SK-N-SH (cell line): Measurements from ENCODE around the gene CAMK4. TPM values are rescaled to one million over a fixed set of nuclear protein-coding genes. Genes with fewer than 3 reads are reported as not detected.

ENCODE experiments used
- CTCF ChIA-PET: fragments of 300-600, 350-600 bp; formaldehyde crosslinking; extraction: SDS; loops from one replicate; lab custom pipeline; 2021; lab: Yijun Ruan, JAX
- POLR2A ChIA-PET: fragments of 350-600 bp; sonication (Branson Sonifier 250); formaldehyde crosslinking; extraction: SDS; loops from one replicate; lab custom pipeline; 2020; ENCODE audit warnings: antibody characterized with exemption, inconsistent platforms; lab: Yijun Ruan, JAX
- DNase-seq: peaks from one replicate; pipeline ENCODE4 v3.0.0; 2012
- H2AFZ ChIP-seq: fragments of 200-600 bp; sonication (generic); 2 replicates; pipeline ENCODE4 v1.8.1; 2016; ENCODE audit warnings: antibody characterized with exemption, mild to moderate bottlenecking, low read depth
- H3F3A ChIP-seq: fragments of 200-600 bp; sonication (generic); replicated peaks from 2 replicates; pipeline ENCODE3; 2016; ENCODE audit warnings: antibody characterized with exemption, mild to moderate bottlenecking; ENCODE audit not compliant: insufficient read depth
- H3K27ac ChIP-seq, 2 experiments: fragments of 200-500 bp in 1 of 2; fragments of 200-600 bp in 1 of 2; sonication (Bioruptor generic) in 1 of 2; sonication (generic), shearing (Covaris generic) in 1 of 2; 2 replicates each; pipeline versions ENCODE4 v1.5.1 to v1.6.1; 2014 to 2016; ENCODE audit warnings: low read depth in 2 of 2, inconsistent platforms in 1 of 2, low read length in 1 of 2, mild to moderate bottlenecking in 1 of 2, mixed read lengths in 1 of 2
- H3K27me3 ChIP-seq: fragments of 200-600 bp; sonication (generic), shearing (Covaris generic); 2 replicates; pipeline ENCODE4 v1.6.1; 2016; ENCODE audit warnings: mixed run types; ENCODE audit not compliant: insufficient read depth
- H3K36me3 ChIP-seq, 2 experiments: fragments of 200-500 bp in 1 of 2; fragments of 200-600 bp in 1 of 2; sonication (Bioruptor generic) in 1 of 2; sonication (generic) in 1 of 2; replicated peaks in 1 of 2; 2 replicates each; pipeline versions ENCODE3 to v1.5.1; 2014 to 2016; ENCODE audit warnings: low read length in 1 of 2, mild to moderate bottlenecking in 1 of 2; ENCODE audit not compliant: insufficient read depth in 2 of 2, control insufficient read depth in 1 of 2
- H3K4me1 ChIP-seq, 2 experiments: fragments of 200-500 bp in 1 of 2; fragments of 200-600 bp in 1 of 2; sonication (Bioruptor generic) in 1 of 2; sonication (generic), shearing (Covaris generic) in 1 of 2; 2 replicates each; pipeline versions ENCODE4 v1.5.1 to v1.6.1; 2014 to 2016; ENCODE audit warnings: low read depth in 1 of 2, low read length in 1 of 2, mixed run types in 1 of 2; ENCODE audit not compliant: insufficient read depth in 2 of 2, control insufficient read depth in 1 of 2
- H3K4me2 ChIP-seq: fragments of 200-600 bp; sonication (generic), shearing (Covaris generic); 2 replicates; pipeline ENCODE4 v1.6.1; 2017; ENCODE audit warnings: mixed run types
- H3K4me3 ChIP-seq, 2 experiments: fragments of 200-500 bp in 1 of 2; fragments of 200-600 bp in 1 of 2; sonication (Bioruptor generic) in 1 of 2; sonication (generic), shearing (Covaris generic) in 1 of 2; 2 replicates each; pipeline versions ENCODE4 v1.5.1 to v1.8.1; 2014 to 2016; ENCODE audit warnings: low read depth in 2 of 2, inconsistent platforms in 1 of 2, low read length in 1 of 2, mild to moderate bottlenecking in 1 of 2, mixed read lengths in 1 of 2, moderate library complexity in 1 of 2
- H3K79me2 ChIP-seq: fragments of 200-600 bp; sonication (generic); 2 replicates; pipeline ENCODE4 v1.8.1; 2017; ENCODE audit warnings: mild to moderate bottlenecking; ENCODE audit not compliant: insufficient read depth
- H3K9ac ChIP-seq: fragments of 200-600 bp; sonication (generic); 2 replicates; pipeline ENCODE4 v1.6.1; 2017; ENCODE audit warnings: mixed run types
- H3K9me2 ChIP-seq: fragments of 200-600 bp; sonication (generic); 2 replicates; pipeline ENCODE4 v1.6.1; 2017; ENCODE audit warnings: mixed run types
- H3K9me3 ChIP-seq: fragments of 200-600 bp; sonication (generic); 2 replicates; pipeline ENCODE4 v1.6.1; 2017; ENCODE audit warnings: mixed run types, mild to moderate bottlenecking, moderate library complexity
- H4K20me1 ChIP-seq: fragments of 200-600 bp; sonication (generic); 2 replicates; pipeline ENCODE4 v1.6.1; 2017; ENCODE audit warnings: mild to moderate bottlenecking, mixed run types; ENCODE audit not compliant: insufficient read depth
- EZH2phosphoT487 ChIP-seq: fragments of 200-600 bp; sonication (generic); IDR thresholded peaks from 2 replicates; pipeline ENCODE4 v1.6.1; 2017; ENCODE audit warnings: low read depth, mixed run types, mild to moderate bottlenecking, antibody characterized with exemption, moderate library complexity, borderline replicate concordance
- FOXM1 ChIP-seq: IDR thresholded peaks from 2 replicates; pipeline ENCODE4 v1.4.0; 2012; ENCODE audit warnings: low read depth, mild to moderate bottlenecking
- GABPA ChIP-seq: IDR thresholded peaks from 2 replicates; pipeline ENCODE4 v1.4.0; 2012; ENCODE audit warnings: low read depth, mild to moderate bottlenecking
- GATA2 ChIP-seq: sonication (generic); formaldehyde crosslinking; IDR thresholded peaks from 2 replicates; pipeline ENCODE4 v1.5.0; 2020; ENCODE audit warnings: mild to moderate bottlenecking, missing genetic modification reagents
- MXI1 ChIP-seq: IDR thresholded peaks from 2 replicates; pipeline ENCODE4 v1.6.1; 2012; ENCODE audit warnings: mild to moderate bottlenecking, low read depth, low read length, improper control_type of control experiment
- NRF1 ChIP-seq: IDR thresholded peaks from 2 replicates; pipeline ENCODE4 v1.6.1; 2012; ENCODE audit warnings: low read depth, mild to moderate bottlenecking, low read length
- POLR2AphosphoS5 ChIP-seq: IDR thresholded peaks from 2 replicates; pipeline ENCODE4 v1.6.1; 2012; ENCODE audit warnings: low read depth, low read length
- RAD21 ChIP-seq: IDR thresholded peaks from 2 replicates; pipeline ENCODE4 v1.6.1; 2012; ENCODE audit warnings: mild to moderate bottlenecking, low read length
- RCOR1 ChIP-seq: fragments of 150-350 bp; IDR thresholded peaks from 2 replicates; pipeline ENCODE4 v1.6.1; 2017; ENCODE audit warnings: antibody characterized with exemption, low read length
- RXRA ChIP-seq: IDR thresholded peaks from 2 replicates; pipeline ENCODE4 v1.4.0; 2012; ENCODE audit warnings: low read depth, mild to moderate bottlenecking, borderline replicate concordance
- TAF1 ChIP-seq: IDR thresholded peaks from 2 replicates; pipeline ENCODE4 v1.6.1; 2012; ENCODE audit warnings: low read depth, mild to moderate bottlenecking, low read length, moderate library complexity, borderline replicate concordance
- TCF12 ChIP-seq: IDR thresholded peaks from 2 replicates; pipeline ENCODE4 v1.4.0; 2012
- YY1 ChIP-seq: IDR thresholded peaks from 2 replicates; pipeline ENCODE4 v1.4.0; 2012; ENCODE audit warnings: low read depth, mild to moderate bottlenecking
- WGBS: methylation state at CpG from one replicate; pipeline ENCODE4 v1.1.6; 2017; ENCODE audit warnings: low lambda C conversion rate; 5-methylcytosine and 5-hydroxymethylcytosine counted together
- polyA plus RNA-seq, 3 experiments: library from polyadenylated mRNA; depleted of rRNA; stranded (reverse); fragments of >200 nt; gene quantifications; 2 replicates each; pipeline ENCODE4 v1.2.3, GENCODE V29; 2012
- TF ChIP-seq, protein P1 (sequence below): IDR thresholded peaks from 2 replicates; pipeline ENCODE4 v1.4.0; 2012; ENCODE audit warnings: low read depth, borderline replicate concordance
- TF ChIP-seq, protein P2 (sequence below): fragments of 150-350 bp; IDR thresholded peaks from 2 replicates; pipeline ENCODE4 v1.6.1; 2016; ENCODE audit warnings: mild to moderate bottlenecking, low read depth, low read length
- TF ChIP-seq, protein P3 (sequence below): fragments of 150-350 bp; IDR thresholded peaks from 2 replicates; pipeline ENCODE4 v1.6.1; 2017; ENCODE audit warnings: antibody characterized with exemption, low read length, low read depth, borderline replicate concordance

Gene CAMK4
- polyA plus RNA-seq, 1 of the 3 experiments (the other 2 are of a cell fraction): 4.1 TPM

DNA sequence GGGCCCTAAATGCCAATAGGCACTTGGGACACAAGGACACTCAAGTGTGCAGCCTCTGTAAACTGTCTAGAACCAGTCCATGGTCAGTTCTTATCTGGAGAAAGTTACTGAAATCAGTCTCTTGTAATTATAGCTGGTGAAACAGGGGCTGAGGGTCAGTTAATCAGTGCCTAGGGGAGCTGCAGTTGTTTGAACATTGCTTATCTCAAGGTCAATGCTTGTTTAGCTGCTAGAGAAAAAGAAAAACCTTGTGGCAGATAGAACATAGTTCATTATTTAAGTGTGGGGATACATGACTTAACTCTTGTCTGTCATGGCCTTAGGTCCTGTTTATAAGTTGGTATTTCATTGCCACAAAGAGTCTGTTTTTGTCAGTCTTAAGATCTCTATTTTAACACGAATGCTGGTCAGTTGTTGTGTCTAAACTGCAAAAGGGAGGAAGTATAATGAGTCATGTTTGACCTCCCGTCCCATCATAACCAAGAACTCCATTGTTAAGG lies 180.1 kb downstream of the CAMK4 start:
- H3K9me2 ChIP-seq: no peaks in the 10 kb centered on the region
- H3K36me3 ChIP-seq: peaks cover 0 to 2% of the 10 kb centered on the region in 2 experiments
- ChIA-PET POLR2A (no interaction called here), CTCF (no interaction called here)
- H3K9ac ChIP-seq: no peak overlapping the region
- H4K20me1 ChIP-seq: no peaks in the 10 kb centered on the region
- H3K9me3 ChIP-seq: no peaks in the 10 kb centered on the region
- no peak overlapping the region for H2AFZ ChIP-seq
- no peaks in the 10 kb centered on the region; a peak in 1 of 4 replicates for H3K4me1 ChIP-seq
- H3F3A ChIP-seq: no peaks in the 10 kb centered on the region
- DNase-seq: no peak
- H3K27me3 ChIP-seq: no peaks in the 10 kb centered on the region
- TF ChIP-seq GATA2: no peak
- no peak for TF ChIP-seq EZH2phosphoT487
- TF ChIP-seq, protein P1, sequence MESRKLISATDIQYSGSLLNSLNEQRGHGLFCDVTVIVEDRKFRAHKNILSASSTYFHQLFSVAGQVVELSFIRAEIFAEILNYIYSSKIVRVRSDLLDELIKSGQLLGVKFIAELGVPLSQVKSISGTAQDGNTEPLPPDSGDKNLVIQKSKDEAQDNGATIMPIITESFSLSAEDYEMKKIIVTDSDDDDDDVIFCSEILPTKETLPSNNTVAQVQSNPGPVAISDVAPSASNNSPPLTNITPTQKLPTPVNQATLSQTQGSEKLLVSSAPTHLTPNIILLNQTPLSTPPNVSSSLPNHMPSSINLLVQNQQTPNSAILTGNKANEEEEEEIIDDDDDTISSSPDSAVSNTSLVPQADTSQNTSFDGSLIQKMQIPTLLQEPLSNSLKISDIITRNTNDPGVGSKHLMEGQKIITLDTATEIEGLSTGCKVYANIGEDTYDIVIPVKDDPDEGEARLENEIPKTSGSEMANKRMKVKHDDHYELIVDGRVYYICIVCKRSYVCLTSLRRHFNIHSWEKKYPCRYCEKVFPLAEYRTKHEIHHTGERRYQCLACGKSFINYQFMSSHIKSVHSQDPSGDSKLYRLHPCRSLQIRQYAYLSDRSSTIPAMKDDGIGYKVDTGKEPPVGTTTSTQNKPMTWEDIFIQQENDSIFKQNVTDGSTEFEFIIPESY: no peak
- no peak for TF ChIP-seq GABPA
- no peak for TF ChIP-seq RXRA
- TF ChIP-seq FOXM1: no peak
- no peak for TF ChIP-seq RAD21
- TF ChIP-seq NRF1: no peak
- TF ChIP-seq, protein P2, sequence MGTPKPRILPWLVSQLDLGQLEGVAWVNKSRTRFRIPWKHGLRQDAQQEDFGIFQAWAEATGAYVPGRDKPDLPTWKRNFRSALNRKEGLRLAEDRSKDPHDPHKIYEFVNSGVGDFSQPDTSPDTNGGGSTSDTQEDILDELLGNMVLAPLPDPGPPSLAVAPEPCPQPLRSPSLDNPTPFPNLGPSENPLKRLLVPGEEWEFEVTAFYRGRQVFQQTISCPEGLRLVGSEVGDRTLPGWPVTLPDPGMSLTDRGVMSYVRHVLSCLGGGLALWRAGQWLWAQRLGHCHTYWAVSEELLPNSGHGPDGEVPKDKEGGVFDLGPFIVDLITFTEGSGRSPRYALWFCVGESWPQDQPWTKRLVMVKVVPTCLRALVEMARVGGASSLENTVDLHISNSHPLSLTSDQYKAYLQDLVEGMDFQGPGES: no peak
- no peak for TF ChIP-seq POLR2AphosphoS5
- TF ChIP-seq MXI1: no peak
- TF ChIP-seq RCOR1: no peak
- no peak for TF ChIP-seq TAF1
- TF ChIP-seq, protein P3, sequence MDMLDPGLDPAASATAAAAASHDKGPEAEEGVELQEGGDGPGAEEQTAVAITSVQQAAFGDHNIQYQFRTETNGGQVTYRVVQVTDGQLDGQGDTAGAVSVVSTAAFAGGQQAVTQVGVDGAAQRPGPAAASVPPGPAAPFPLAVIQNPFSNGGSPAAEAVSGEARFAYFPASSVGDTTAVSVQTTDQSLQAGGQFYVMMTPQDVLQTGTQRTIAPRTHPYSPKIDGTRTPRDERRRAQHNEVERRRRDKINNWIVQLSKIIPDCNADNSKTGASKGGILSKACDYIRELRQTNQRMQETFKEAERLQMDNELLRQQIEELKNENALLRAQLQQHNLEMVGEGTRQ: no peak
- TF ChIP-seq YY1: no peak
- H3K27ac ChIP-seq: no peak overlapping the region
- 62% methylated on average over 2 of the region's 2 CpGs for WGBS
- no peaks in the 10 kb centered on the region for H3K79me2 ChIP-seq
- H3K4me3 ChIP-seq: no peak overlapping the region
- no peak overlapping the region for H3K4me2 ChIP-seq

DNA sequence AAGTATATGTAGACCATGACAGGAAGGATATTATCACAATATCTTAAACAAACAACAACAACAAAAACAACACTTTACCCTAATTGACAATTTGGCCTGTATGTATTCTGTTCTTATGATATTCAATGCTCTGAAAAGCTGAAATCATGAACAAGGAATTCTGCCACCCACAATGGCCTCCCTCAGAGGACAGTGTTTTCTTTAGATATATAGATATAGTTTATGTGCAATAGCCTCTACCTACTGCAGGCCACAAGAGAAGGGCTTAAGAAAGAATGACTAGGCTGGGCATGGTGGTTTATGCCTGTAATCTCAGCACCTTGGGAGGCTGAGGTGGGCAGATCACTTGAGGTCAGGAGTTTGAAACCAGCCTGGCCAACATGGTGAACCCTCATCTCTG lies 183.4 kb downstream of the CAMK4 start:
- Histone ChIP-seq H3K4me3 (no peak overlapping the region), H2AFZ (no peak overlapping the region), H3K79me2 (no peaks in the 10 kb centered on the region), H3K9ac (no peak overlapping the region), H3K36me3 (no peaks in the 10 kb centered on the region), H3K9me3 (no peaks in the 10 kb centered on the region), H3K9me2 (no peaks in the 10 kb centered on the region), H4K20me1 (no peaks in the 10 kb centered on the region), H3F3A (no peaks in the 10 kb centered on the region), H3K4me1 (peaks cover 0 to 6% of the 10 kb centered on the region in 2 experiments; a peak in 3 of 4 replicates), H3K27ac (no peak overlapping the region; a peak in 1 of 4 replicates), H3K4me2 (no peak overlapping the region), H3K27me3 (no peaks in the 10 kb centered on the region)
- ChIA-PET POLR2A (no interaction called here), CTCF (no interaction called here)
- no peak for TF ChIP-seq RCOR1
- TF ChIP-seq RAD21: no peak
- TF ChIP-seq TCF12: peak; percentile 35; the same call in 1 of the 2 replicates
- no peak for DNase-seq
